ENCODE data around the gene JAKMIP3.
A peak's percentile ranks its signal among the peaks of the same experiment; 100 is the strongest.

The JAKMIP3 gene

DNA sequence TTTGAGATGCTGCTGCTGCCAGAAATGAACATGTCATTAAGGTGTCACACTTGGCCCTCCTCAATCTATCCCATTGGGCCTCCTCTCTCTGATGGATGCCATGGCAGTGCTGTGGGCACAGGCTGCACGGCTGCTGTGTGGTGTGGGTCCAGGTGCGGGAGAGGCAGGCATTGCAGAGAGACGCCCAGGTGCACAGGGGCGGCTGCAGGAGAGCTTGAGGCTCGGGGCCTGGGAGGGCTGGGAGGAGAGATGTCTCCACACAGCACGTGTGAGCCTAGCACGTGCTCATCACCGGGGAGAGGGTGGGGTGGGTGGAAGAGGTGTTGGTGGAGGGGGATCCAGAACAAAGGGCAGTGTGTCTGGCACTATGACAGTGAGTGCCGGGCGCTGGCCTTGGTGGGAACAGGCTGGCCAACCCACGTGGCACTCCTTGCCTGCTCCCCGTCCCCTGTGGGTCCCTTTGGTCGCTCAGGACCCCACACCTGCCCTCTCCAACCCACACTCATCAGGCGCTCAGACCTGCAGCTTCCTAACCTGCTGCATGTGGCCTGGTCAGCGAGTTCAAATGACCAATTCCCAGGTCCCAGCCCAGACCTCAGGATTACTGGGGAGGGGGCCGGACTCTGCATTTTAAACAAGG lies 44.1 kb upstream of the JAKMIP3 start:
- no peaks in the 10 kb centered on the region for H3K9me3 ChIP-seq (ENCODE audit: insufficient read depth, low read length)
- no peaks in the 10 kb centered on the region for H3K27me3 ChIP-seq (ENCODE audit: low read length)
- H4K20me1 ChIP-seq (ENCODE audit: low read depth, low read length) = no peaks in the 10 kb centered on the region

DNA sequence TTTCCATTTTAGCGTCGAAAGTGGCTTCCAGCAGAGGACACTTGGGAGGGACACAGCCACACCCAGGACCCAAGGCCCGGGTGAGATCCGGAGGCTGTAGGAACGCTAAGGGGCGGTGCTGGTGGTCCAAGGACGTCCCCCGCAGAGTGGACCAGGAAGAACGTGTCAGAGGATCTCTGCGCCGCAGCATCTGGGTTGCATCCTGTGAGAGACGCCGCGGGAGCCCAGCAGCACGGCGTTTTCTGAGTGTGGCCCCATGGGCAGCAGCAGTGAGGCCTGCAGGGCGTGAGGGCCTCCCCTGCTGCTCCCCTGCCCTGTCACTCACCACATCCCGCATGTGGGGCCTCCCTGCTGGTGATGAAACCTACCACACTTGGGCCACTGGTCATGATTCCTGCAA lies 43.5 kb upstream of the JAKMIP3 start:
- H3K9ac ChIP-seq (ENCODE audit: low read length) = no peak overlapping the region
- no peak overlapping the region for H3K4me2 ChIP-seq (ENCODE audit: low read depth, low read length, poor library complexity, severe bottlenecking)
- no peak overlapping the region for H3K4me3 ChIP-seq (ENCODE audit: insufficient read depth, low read length, poor library complexity, severe bottlenecking)
- H3F3A ChIP-seq (ENCODE audit: insufficient read depth) = no peaks in the 10 kb centered on the region
- TF ChIP-seq, protein P1, sequence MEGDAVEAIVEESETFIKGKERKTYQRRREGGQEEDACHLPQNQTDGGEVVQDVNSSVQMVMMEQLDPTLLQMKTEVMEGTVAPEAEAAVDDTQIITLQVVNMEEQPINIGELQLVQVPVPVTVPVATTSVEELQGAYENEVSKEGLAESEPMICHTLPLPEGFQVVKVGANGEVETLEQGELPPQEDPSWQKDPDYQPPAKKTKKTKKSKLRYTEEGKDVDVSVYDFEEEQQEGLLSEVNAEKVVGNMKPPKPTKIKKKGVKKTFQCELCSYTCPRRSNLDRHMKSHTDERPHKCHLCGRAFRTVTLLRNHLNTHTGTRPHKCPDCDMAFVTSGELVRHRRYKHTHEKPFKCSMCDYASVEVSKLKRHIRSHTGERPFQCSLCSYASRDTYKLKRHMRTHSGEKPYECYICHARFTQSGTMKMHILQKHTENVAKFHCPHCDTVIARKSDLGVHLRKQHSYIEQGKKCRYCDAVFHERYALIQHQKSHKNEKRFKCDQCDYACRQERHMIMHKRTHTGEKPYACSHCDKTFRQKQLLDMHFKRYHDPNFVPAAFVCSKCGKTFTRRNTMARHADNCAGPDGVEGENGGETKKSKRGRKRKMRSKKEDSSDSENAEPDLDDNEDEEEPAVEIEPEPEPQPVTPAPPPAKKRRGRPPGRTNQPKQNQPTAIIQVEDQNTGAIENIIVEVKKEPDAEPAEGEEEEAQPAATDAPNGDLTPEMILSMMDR (IDR thresholded peaks at IDR 0.05; ENCODE audit: insufficient read depth, low read length, poor library complexity, severe bottlenecking) = no peak
- no peak for TF ChIP-seq EZH2phosphoT487 (conservative IDR thresholded peaks at IDR 0.05; ENCODE audit: low read length)
- no peak overlapping the region for H3K27ac ChIP-seq (ENCODE audit: low read depth, low read length)
- no peaks in the 10 kb centered on the region for H3K9me2 ChIP-seq (replicated peaks; ENCODE audit: insufficient read depth, low read length)
- no peaks in the 10 kb centered on the region for H4K20me1 ChIP-seq (ENCODE audit: low read depth, low read length)
- no peak overlapping the region for H2AFZ ChIP-seq (ENCODE audit: low read depth, low read length, severe bottlenecking)
- no peaks in the 10 kb centered on the region for H3K27me3 ChIP-seq (ENCODE audit: low read length)
- H3K36me3 ChIP-seq (ENCODE audit: low read length) = no peaks in the 10 kb centered on the region
- no peaks in the 10 kb centered on the region for H3K79me2 ChIP-seq (ENCODE audit: insufficient read depth, low read length)
- no peaks in the 10 kb centered on the region for H3K9me3 ChIP-seq (ENCODE audit: insufficient read depth, low read length)

More for the DNA sequence above, 44.1 kb upstream of the JAKMIP3 start:
- Histone ChIP-seq H2AFZ (ENCODE audit: low read depth, low read length, severe bottlenecking) (no peak overlapping the region), H3K79me2 (ENCODE audit: insufficient read depth, low read length) (no peaks in the 10 kb centered on the region), H3K27ac (ENCODE audit: low read depth, low read length) (no peak overlapping the region), H3K9ac (ENCODE audit: low read length) (no peak overlapping the region), H3K4me3 (ENCODE audit: insufficient read depth, low read length, poor library complexity, severe bottlenecking) (no peak overlapping the region), H3K36me3 (ENCODE audit: low read length) (no peaks in the 10 kb centered on the region), H3K9me2 (replicated peaks; ENCODE audit: insufficient read depth, low read length) (no peaks in the 10 kb centered on the region), H3F3A (ENCODE audit: insufficient read depth) (no peaks in the 10 kb centered on the region), H3K4me2 (ENCODE audit: low read depth, low read length, poor library complexity, severe bottlenecking) (no peak overlapping the region)
- TF ChIP-seq, protein P1 (IDR thresholded peaks at IDR 0.05; ENCODE audit: insufficient read depth, low read length, poor library complexity, severe bottlenecking) = no peak
- no peak for TF ChIP-seq EZH2phosphoT487 (conservative IDR thresholded peaks at IDR 0.05; ENCODE audit: low read length)

DNA sequence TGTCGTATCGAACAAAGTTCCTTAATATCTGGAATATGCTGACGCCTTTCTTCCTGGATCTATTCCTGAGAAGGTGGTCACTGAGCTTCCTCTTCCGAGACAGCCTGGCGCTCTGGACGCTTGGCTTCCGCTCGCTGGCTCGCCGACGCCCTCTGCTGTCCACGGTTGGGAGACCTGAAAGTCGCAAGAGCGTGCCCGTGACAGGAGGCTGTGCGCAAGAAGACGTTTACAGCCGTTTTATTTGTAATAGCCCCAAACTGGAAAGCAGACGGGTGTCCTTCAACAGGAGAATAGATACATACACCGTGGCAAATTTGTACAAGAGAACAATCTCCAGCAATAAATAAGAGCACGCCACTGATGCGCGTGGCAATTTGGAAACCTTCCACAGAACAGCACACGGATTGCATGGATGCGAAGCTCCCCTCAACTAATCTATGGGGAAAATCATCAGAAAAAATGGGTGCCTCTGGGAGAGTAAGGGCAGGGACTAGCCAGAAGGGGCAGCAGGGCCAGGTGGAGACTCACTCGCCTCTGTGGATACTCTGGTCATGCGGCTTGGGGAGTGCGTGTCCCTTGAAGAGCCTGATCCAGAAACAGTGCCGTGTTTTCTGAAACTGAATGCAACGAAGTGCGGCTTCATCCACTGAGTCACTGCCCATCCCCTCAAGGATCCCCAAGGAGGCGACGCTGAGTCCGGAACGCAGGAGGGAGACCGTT lies 42.5 kb upstream of the JAKMIP3 start:
- Histone ChIP-seq H3K27me3 (ENCODE audit: low read length) (no peaks in the 10 kb centered on the region), H2AFZ (ENCODE audit: low read depth, low read length, severe bottlenecking) (no peak overlapping the region), H4K20me1 (ENCODE audit: low read depth, low read length) (no peaks in the 10 kb centered on the region), H3K79me2 (ENCODE audit: insufficient read depth, low read length) (no peaks in the 10 kb centered on the region), H3K9ac (ENCODE audit: low read length) (no peak overlapping the region), H3K4me2 (ENCODE audit: low read depth, low read length, poor library complexity, severe bottlenecking) (no peak overlapping the region), H3K27ac (ENCODE audit: low read depth, low read length) (no peak overlapping the region), H3K9me2 (replicated peaks; ENCODE audit: insufficient read depth, low read length) (no peaks in the 10 kb centered on the region), H3K36me3 (ENCODE audit: low read length) (no peaks in the 10 kb centered on the region), H3F3A (ENCODE audit: insufficient read depth) (no peaks in the 10 kb centered on the region), H3K4me3 (ENCODE audit: insufficient read depth, low read length, poor library complexity, severe bottlenecking) (no peak overlapping the region), H3K9me3 (ENCODE audit: insufficient read depth, low read length) (no peaks in the 10 kb centered on the region)
- TF ChIP-seq, protein P1 (IDR thresholded peaks at IDR 0.05; ENCODE audit: insufficient read depth, low read length, poor library complexity, severe bottlenecking) = peak; percentile 41
- no peak for TF ChIP-seq EZH2phosphoT487 (conservative IDR thresholded peaks at IDR 0.05; ENCODE audit: low read length)
